Activated CD8-positive, alpha-beta memory T cell treated with anti-CD3 and anti-CD28 coated beads for 48 hours (primary cell): Measurements from ENCODE around the gene KDELR3.

Experiments used
- DNase-seq, 3 experiments: peaks; one replicate each; pipeline ENCODE4 v3.0.0-alpha.2; 2020; ENCODE audit warnings: low read depth in 2 of 3, low spot score in 2 of 3

Gene KDELR3

DNA sequence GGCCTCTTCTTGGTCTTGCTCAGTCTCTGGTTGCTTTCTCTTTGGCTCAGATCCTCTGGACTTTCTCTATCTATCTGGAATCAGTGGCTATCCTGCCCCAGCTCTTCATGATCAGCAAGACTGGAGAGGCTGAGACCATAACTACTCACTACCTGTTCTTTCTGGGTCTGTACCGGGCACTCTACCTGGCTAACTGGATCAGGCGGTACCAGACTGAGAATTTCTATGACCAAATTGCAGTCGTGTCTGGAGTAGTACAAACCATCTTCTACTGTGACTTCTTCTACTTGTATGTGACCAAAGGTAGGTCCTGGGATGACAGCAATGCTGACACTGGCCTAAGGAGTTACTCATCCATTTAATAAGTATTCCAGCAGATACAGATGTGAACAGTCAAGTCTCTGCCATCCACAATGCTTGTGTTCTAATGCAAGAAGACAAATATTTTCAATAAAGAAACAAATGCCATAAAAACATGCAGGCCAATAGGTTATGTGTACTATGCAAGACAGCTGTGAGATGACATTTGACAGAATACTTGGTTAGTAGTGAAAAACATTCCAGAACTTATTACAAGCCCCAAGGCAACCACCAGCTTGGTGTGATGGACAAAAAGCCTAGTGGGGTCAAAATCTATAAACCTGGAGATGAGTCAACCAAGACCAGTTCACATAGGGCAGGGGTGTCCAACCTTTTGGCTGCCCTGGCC is 13.4 kb downstream of the KDELR3 start:
- DNase-seq: no peak

DNA sequence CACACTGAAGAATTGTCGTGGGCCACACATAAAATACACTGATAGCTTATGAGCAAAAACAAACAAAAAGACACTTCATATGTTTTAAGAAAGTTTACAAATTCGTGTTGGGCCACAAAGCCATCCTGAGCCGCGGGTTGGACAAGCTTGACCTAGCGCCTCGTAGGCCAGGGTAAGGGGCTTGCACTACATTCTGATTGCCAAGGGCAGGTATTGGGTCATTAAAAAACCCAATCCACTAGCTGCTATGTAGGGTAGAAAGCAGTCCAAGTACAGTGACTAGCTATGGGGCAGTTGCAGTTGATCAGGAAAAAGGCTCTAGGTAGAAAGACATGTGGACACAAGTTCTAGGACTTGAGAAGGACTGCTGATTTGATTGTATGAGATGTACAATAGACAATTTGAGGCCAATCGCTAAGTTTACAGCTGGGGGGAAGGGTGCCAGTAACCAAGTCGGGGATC is 14.0 kb downstream of the KDELR3 start:
- no peak for DNase-seq

DNA sequence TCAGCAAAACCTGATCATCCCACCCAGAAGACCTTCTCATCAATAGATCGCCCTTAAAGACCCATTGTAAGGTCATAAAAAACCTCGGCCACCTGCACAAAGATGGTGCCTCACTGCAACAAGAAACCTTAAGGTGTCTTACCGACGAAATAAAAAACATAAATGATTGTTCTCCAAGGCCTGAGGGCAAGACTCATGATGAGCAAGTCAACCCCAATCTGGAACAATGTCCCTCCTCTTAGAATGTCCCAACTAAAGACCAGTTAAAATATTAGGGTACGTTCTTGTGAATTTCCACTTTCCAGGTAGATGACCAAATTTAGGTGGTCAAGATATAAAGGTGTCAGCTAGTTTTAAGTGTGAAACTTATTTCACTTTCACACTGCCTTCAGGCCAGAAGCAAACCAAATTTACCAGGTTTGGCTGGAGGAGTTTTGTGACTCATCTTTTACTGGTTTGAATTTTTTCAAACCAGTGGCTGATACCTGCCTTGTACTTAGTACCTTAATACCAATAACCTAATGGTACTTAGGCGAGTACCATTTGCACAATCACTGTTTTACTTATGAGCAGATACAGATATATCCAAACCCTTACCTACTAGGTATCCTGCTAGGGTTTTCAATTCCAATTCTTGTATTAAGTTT is 14.9 kb downstream of the KDELR3 start:
- DNase-seq: no peak

DNA sequence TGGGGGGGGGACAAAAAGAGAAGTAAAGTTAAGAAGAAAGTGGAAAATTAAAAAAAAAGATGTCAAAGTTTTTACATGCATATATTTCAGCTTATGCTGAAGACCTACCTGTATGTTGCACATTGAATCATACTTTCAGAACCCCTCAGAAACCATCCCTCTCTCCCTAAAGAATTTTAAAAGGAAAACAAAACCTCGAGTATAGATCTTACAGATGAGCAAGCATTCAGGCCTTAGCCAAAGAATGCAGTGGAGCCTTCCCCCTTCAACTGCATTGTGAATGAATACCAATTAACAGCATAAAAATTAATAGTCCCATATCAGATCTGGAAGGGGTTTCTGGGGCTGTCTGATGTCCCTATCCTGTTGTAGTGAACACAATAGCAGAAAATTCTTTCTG is 16.3 kb downstream of the KDELR3 start:
- DNase-seq: no peak

- DNase-seq: no peak
Measured at GRCh38 chr22:38485783-38486182, 17.9 kb downstream of the KDELR3 start.

DNA sequence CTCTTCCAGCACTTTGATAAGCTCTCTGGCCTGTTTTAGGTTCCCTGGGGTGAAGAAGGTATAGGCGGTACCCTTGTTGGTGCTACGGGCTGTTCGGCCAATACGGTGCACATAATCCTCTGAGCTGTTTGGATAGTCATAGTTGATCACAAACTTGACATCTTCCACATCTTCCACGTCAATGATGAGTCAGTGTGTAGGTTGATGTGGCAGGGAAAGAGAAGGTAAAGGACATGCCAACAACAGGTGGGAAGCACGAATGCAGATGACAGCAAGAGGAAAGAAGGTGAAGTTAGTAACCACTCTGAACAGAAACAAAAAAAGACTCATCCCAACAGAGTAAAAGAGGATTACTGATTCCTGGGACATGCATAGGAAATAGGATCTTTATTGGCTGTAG is 20.1 kb downstream of the KDELR3 start:
- no peak for DNase-seq

GRCh38 chr22:38489142-38489541 is 21.2 kb downstream of the KDELR3 start:
- DNase-seq: no peak

DNA sequence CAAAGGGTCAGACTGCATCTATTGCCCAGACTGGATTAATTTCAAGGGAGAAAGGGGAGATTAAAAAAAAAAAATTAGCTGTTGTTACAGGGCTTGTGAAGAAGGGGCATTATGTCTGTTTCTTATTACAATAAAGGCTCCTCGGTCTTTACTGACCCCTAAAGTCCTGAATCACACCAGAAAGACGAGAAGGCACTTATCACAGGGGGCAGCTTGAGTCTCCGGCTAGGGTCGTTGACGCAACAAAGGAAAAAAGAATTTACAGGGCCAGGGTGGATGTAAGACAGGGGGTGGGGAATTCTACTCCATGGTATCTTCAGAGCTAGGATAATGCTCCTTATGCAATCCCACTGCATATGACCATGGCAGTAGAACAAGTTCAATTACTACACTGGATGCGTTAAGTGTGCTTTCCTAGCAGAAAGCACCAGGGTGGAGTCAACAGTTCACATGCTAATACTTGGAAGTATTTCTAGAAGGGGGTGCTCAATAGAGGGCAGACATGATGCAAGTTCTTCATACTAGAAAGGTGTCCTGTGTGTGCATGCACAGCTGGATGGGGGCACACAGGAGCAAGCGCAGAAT is 21.8 kb downstream of the KDELR3 start:
- no peak for DNase-seq

GRCh38 chr22:38490475-38490874 is 22.6 kb downstream of the KDELR3 start:
- no peak for DNase-seq

DNA sequence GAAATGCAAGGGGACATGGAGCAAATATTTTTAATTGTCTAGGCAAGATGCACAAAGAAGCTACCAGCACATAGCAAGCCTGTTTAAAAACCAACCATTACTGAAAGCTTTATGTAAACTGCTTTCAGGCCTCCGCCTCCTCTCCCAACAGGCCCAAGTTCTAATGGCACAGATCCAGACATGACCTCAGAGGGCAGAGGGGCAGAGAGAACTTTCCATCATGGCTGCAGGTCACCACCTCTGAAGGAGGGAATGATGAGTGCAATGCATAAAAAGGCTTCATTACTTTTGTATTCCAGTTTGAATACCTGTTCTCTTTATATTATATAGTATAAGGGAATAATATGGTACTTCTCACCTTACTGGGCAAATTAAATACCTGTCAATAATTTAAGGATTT is 23.0 kb downstream of the KDELR3 start:
- DNase-seq: no peak

GRCh38 chr22:38491707-38492348 is 23.9 kb downstream of the KDELR3 start:
- DNase-seq: no peak

DNA sequence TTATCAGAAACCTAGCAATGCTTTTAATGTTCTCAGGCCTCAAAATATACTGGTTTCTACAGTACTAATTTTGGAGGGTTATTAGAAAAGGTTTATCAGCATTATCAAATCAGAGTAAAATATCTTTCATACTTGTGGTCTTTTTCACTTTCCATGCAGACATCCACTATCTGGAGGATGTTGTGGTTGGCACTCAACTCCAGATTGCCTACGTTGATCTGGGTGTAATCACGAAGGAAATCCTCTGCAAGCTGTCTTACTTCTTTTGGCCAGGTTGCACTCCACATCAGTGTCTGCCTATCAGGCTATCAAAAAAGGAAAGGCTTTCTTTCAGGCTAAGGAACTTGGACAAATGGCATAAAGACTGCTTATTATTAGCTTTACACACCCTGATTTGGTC is 26.6 kb downstream of the KDELR3 start:
- no peak for DNase-seq

GRCh38 chr22:38494939-38495338 is 27.0 kb downstream of the KDELR3 start:
- no peak for DNase-seq

GRCh38 chr22:38497869-38498268 is 30.0 kb downstream of the KDELR3 start:
- no peak for DNase-seq

- DNase-seq: no peak
Measured at GRCh38 chr22:38501797-38502672, 34.1 kb downstream of the KDELR3 start.

GRCh38 chr22:38503021-38503420 is 35.1 kb downstream of the KDELR3 start:
- no peak for DNase-seq

GRCh38 chr22:38504731-38505540 is 37.0 kb downstream of the KDELR3 start:
- peak in 1 of 3 experiments; percentile 31 for DNase-seq

DNA sequence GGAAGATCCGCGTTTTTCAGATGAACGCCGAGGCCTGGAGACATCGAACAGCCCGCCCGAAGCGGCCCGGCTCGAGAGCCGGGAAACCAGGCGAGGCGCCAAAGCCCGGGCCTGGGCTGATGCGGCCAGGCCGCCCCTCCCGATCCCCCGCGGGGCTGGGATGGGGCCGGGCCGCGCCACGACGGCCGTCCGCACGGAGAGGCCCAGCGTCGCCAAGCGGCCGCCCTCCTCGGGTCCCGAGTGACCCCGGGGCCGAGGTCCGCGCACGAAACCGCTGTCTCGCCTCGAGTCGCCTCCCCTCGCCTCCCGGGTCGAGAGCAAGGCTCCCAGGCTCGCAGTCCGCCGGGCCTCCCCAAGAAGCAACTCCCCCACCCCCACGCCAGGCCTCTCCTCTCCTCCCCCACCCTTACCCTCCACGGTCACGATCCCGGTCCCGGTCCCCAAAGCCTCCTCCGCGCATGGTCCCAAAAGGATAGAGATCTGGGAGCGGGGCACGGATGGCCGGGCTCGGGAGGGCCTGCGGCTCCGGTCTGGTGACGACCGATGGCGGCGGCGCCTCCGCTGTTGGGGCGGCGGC is 37.7 kb downstream of the KDELR3 start:
- DNase-seq: peak; percentile 25 to 48 (median 36)

- DNase-seq: peak; percentile 84 to 95 (median 84)
Measured at GRCh38 chr22:38506118-38506962, 38.4 kb downstream of the KDELR3 start, which contains the start of gene DDX17. TSS of gene DDX17 (minus strand) at chr22:38506311.
